Right lobe of liver (tissue), 6 donors: ENCODE data around the gene NOP9. TPM values are rescaled to one million over a fixed set of nuclear protein-coding genes. Genes with fewer than 3 reads are reported as not detected.

Experiments
- ATAC-seq, 4 donors: fragments of 200-7000 bp; cut with Tn5 transposase; one replicate each; pipeline ENCODE4 v1.9.1; 2020; ENCODE audit warnings: mild to moderate bottlenecking in 4 of 4, moderate library complexity in 4 of 4
- DNase-seq, 3 donors: peaks; one replicate each; pipeline ENCODE4 v3.0.0-alpha.2; 2020
- H3K27ac ChIP-seq, 3 donors: fragments of 200-600 bp; one replicate each; pipeline ENCODE4 v1.8.0; 2022
- H3K27me3 ChIP-seq, 2 donors: fragments of 200-600 bp; one replicate each; pipeline ENCODE4 v1.8.0; 2022
- H3K36me3 ChIP-seq, 4 donors: fragments of 200-600 bp; sonication (generic) in 1 of 4; one replicate each; pipeline versions ENCODE4 v1.5.1 to v1.8.0; 2017 to 2022; ENCODE audit warnings: control low read depth in 1 of 4
- H3K4me1 ChIP-seq, 4 donors: fragments of 200-600 bp; sonication (generic) in 1 of 4; one replicate each; pipeline versions ENCODE4 v1.5.1 to v1.8.0; 2017 to 2022; ENCODE audit warnings: control low read depth in 1 of 4
- H3K4me3 ChIP-seq, 3 donors: fragments of 200-600 bp; one replicate each; pipeline ENCODE4 v1.8.0; 2022
- H3K9me3 ChIP-seq, 4 donors: fragments of 200-600 bp; sonication (generic) in 1 of 4; one replicate each; pipeline versions ENCODE4 v1.5.1 to v1.8.0; 2017 to 2022; ENCODE audit warnings: control low read depth in 1 of 4
- POLR2A ChIP-seq: fragments of 450-650 bp; IDR thresholded peaks from one replicate; pipeline ENCODE4 v1.6.1; 2017; ENCODE audit warnings: antibody characterized with exemption, mild to moderate bottlenecking
- WGBS: methylation state at CpG from one replicate; pipeline ENCODE4 v1.1.6; 2018; ENCODE audit warnings: low coverage, low lambda C conversion rate; ENCODE audit not compliant: insufficient coverage; ENCODE audit errors: missing lambda C conversion rate; 5-methylcytosine and 5-hydroxymethylcytosine counted together
- intact Hi-C, 2 donors: fragments of 100-400 bp; cut with DNase I; formaldehyde crosslinking; loops; one replicate each; pipeline versions ENCODE4 v1.11.2 to v1.14.1; 2022
- total RNA-seq, 6 experiments: library from RNA; depleted of rRNA in 2 of 6; stranded (reverse); fragments of >200 nt in 2 of 6; fragmentation: NEBNext Ultra II Directional in 3 of 6; extraction: Animal tissue kit (Norgen Biotek cat#: 25700) in 3 of 6; gene quantifications; one replicate each; pipeline versions ENCODE4 v1.1.0 to v1.2.4, GENCODE V29; 2016 to 2023
- TF ChIP-seq, protein P1 (sequence below), 4 donors: fragments of 200-600 bp in 3 of 4; fragments of 450-650 bp in 1 of 4; IDR thresholded peaks; one replicate each; pipeline versions ENCODE4 v1.5.1 to v1.8.0; 2016 to 2022; ENCODE audit warnings: antibody characterized with exemption in 4 of 4, mild to moderate bottlenecking in 2 of 4
- donor health status: DM: no; HTN: yes; CAD: no.
- donor health status: DM: no; HTN: no; CAD: no.
- donor health status: DM: no; HTN: no; CAD: no.
- donor health status: DM: no; HTN: yes; CAD: no.
- donor health status: DM: no; HTN: yes; CAD: no.

NOP9 gene
- total RNA-seq, 6 experiments from 2014 or later: 8.2 to 15.3 (median 11.4) TPM

- TF ChIP-seq POLR2A: no peak
- TF ChIP-seq, protein P1, sequence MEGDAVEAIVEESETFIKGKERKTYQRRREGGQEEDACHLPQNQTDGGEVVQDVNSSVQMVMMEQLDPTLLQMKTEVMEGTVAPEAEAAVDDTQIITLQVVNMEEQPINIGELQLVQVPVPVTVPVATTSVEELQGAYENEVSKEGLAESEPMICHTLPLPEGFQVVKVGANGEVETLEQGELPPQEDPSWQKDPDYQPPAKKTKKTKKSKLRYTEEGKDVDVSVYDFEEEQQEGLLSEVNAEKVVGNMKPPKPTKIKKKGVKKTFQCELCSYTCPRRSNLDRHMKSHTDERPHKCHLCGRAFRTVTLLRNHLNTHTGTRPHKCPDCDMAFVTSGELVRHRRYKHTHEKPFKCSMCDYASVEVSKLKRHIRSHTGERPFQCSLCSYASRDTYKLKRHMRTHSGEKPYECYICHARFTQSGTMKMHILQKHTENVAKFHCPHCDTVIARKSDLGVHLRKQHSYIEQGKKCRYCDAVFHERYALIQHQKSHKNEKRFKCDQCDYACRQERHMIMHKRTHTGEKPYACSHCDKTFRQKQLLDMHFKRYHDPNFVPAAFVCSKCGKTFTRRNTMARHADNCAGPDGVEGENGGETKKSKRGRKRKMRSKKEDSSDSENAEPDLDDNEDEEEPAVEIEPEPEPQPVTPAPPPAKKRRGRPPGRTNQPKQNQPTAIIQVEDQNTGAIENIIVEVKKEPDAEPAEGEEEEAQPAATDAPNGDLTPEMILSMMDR (IDR thresholded peaks at IDR 0.05): no peak
- intact Hi-C loops: no loop called here
- no peak for ATAC-seq
- no peaks in the 10 kb centered on the region for H3K9me3 ChIP-seq
- H3K36me3 ChIP-seq: no peaks in the 10 kb centered on the region
- WGBS: no CpG with 5 or more reads among the region's 7 CpGs
- no peak for DNase-seq
- H3K27ac ChIP-seq: no peak overlapping the region
- H3K4me3 ChIP-seq: no peak overlapping the region
- no peaks in the 10 kb centered on the region for H3K27me3 ChIP-seq
- H3K4me1 ChIP-seq: no peaks in the 10 kb centered on the region
Observed at GRCh38 chr14:24253936-24254335, 45.7 kb upstream of the NOP9 start.

- intact Hi-C loops: no loop called here
- ATAC-seq: no peak
- Histone ChIP-seq H3K9me3 (no peaks in the 10 kb centered on the region), H3K4me1 (no peaks in the 10 kb centered on the region), H3K27ac (no peak overlapping the region), H3K36me3 (no peaks in the 10 kb centered on the region), H3K27me3 (no peaks in the 10 kb centered on the region), H3K4me3 (no peak overlapping the region)
- DNase-seq: no peak
- TF ChIP-seq POLR2A: no peak
- TF ChIP-seq, protein P1 (IDR thresholded peaks at IDR 0.05): no peak
- 91% methylated on average over 6 of the region's 19 CpGs for WGBS
Observed at GRCh38 chr14:24254630-24255392, 44.8 kb upstream of the NOP9 start.

- H3K4me3 ChIP-seq: no peak overlapping the region
- WGBS: 95% methylated on average over 3 of the region's 8 CpGs
- no peaks in the 10 kb centered on the region for H3K4me1 ChIP-seq
- ATAC-seq: no peak
- H3K9me3 ChIP-seq: no peaks in the 10 kb centered on the region
- no peaks in the 10 kb centered on the region for H3K27me3 ChIP-seq
- no peaks in the 10 kb centered on the region for H3K36me3 ChIP-seq
- no peak overlapping the region for H3K27ac ChIP-seq
- TF ChIP-seq, protein P1 (IDR thresholded peaks at IDR 0.05): no peak
- no peak for TF ChIP-seq POLR2A
- DNase-seq: no peak
- intact Hi-C loops: no loop called here
Observed at GRCh38 chr14:24255438-24255837, 44.2 kb upstream of the NOP9 start.

DNA sequence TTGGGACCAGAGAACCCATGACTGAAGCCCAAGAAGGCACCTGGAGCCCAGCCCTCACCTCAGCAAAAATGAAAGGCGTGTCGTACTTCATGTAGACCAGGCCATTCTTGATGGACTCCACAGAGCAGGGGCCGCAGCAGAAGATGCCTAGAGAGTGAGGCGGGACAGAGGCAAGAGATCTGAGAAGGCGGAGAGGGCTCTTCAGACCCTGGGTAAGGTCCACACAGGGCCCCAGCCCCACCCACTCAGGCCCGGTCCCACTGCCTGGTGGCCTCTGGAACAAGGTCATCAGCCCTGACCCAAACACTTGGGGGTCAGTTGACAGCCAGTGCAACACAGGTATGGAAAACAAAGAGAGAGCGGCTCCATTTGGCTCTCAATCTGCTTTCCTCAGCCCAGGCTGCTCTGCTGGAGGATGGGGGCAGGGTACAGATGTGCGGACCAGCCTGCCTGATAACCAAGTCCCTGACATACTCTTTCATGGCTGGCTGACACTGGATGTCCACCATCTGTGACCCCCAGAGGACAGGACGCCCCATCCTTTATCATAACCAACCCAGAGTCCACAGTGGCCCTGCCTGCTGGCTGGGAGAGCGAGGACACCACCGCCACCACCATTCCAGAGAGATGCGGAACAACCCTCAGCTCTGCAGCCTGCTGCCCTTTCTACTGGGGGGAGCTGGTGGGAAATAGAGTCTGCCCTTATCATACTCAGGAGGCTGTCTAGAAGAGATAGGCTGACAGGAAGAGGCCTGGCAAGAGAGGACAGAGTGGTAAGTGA is 43.5 kb upstream of the NOP9 start:
- H3K27ac ChIP-seq: no peak overlapping the region
- no peaks in the 10 kb centered on the region for H3K9me3 ChIP-seq
- H3K27me3 ChIP-seq: no peaks in the 10 kb centered on the region
- intact Hi-C loops: no loop called here
- no peak overlapping the region for H3K4me3 ChIP-seq
- no peak for ATAC-seq
- WGBS: 93% methylated on average over 3 of the region's 12 CpGs
- no peak for DNase-seq
- TF ChIP-seq, protein P1 (IDR thresholded peaks at IDR 0.05): no peak
- TF ChIP-seq POLR2A: no peak
- no peaks in the 10 kb centered on the region for H3K36me3 ChIP-seq
- H3K4me1 ChIP-seq: no peaks in the 10 kb centered on the region
